Hippocampal formation (tissue), 2 donors: ENCODE measurements around the gene BPI.
"Not testable (repeated sequence)": the region's sequence is repeated elsewhere in the genome, so short reads cannot be mapped to it uniquely, and the experiment has no call there.

Experiments used
- DNase-seq, 2 donors: peaks; one replicate each; lab custom pipeline; 2025; lab: John Stamatoyannopoulos, UW

Gene BPI

GRCh38 chr20:38363004-38363747, 59.2 kb downstream of the BPI start:
- DNase-seq, result no peak

GRCh38 chr20:38369389-38369788, 65.4 kb downstream of the BPI start:
- no peak for DNase-seq

GRCh38 chr20:38372806-38373205, 68.8 kb downstream of the BPI start:
- peak in 1 of 2 donors; percentile 24 for DNase-seq

GRCh38 chr20:38373231-38373867, 69.4 kb downstream of the BPI start:
- DNase-seq, result no peak

- no peak for DNase-seq
These were observed 69.9 kb downstream of the BPI start for GRCh38 chr20:38373898-38374297.

- DNase-seq, result no peak
These were observed 73.2 kb downstream of the BPI start for GRCh38 chr20:38377039-38377685.

GRCh38 chr20:38377838-38378237, 73.9 kb downstream of the BPI start:
- not testable (repeated sequence) for DNase-seq

GRCh38 chr20:38383147-38383546, 79.2 kb downstream of the BPI start:
- DNase-seq, result no peak

- no peak for DNase-seq
These were observed 82.0 kb downstream of the BPI start for GRCh38 chr20:38386004-38386403.

- DNase-seq, result no peak
These were observed 82.9 kb downstream of the BPI start for GRCh38 chr20:38386851-38387250.
